EH (cell line): ENCODE results near the gene ITGB5.
"Not testable (repeated sequence)": the region's sequence is repeated elsewhere in the genome, so short reads cannot be mapped to it uniquely, and the experiment has no call there.

Source experiments
- DNase-seq: peaks from one replicate; pipeline ENCODE4 v3.0.0-alpha.2; 2015; ENCODE audit warnings: low read depth

The ITGB5 gene

DNA sequence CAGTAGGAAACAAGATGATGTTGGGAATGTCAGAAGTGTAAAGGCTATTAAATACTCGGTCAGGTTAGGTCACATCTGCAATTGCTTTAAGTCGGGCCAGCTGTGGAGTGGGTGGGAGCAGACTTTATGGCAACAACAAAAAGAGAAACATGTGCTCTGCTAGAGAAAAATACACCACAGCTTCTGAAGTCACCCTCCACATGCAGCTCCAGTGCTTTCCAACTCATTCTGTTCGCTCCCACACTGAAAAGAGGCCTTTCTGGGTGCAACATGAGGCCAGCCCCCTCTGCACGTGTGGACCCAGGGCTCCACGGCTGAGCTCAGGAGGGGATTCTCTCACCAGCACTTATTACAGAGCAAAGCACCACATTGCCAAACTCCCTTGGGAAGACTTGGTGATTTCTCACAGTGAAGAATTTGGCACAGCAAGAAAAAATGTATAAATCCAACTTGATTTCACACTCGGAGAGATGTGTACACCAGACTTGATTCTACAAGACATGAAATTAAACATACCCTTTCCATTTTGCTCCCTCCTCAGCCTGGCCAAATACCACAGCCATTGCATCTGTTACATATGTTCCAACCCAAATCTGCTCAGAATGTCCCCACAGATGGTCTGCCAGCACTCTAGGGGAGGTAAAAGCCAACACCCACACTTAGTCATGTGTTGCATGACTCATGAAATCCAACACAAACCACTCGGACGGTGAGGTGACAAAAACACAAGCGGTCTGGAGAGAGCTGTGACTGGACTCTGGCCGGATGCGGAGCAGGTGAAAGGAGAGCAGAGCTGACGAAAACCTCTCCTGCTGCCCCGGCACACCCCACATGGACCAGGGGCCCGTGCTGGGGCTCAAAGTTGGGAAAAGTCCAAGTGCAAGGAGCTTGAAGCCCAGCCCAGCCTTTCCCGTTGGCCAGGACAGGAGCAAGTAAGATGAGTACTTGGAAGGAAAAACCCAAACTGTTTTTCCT is 74.6 kb downstream of the ITGB5 start:
- peak; percentile 96 for DNase-seq

DNA sequence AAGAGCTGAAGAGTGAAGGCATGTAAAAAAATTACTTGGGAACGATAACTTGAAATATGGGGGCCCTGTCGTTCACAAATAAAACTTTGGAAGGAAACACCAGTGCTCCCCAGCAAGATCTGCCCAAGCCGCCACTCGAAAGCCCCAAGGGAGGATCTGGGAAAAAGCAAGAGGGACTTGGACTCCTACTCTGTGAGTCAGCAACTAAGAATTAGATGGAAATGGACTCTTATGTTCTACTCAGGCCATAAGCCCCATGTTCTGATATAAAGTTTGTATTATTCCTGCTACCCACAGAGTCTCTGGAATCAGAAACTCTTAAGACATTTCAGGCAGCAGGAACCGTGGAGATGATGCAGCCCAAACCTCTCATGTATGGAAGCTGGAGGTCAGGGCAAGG is 75.7 kb downstream of the ITGB5 start:
- DNase-seq = peak; percentile 86

GRCh38 chr3:124810970-124811369 is 76.2 kb downstream of the ITGB5 start:
- DNase-seq = no peak

GRCh38 chr3:124809039-124809438 is 78.1 kb downstream of the ITGB5 start:
- no peak for DNase-seq

- no peak for DNase-seq
Observed at GRCh38 chr3:124805671-124806070, 81.5 kb downstream of the ITGB5 start.

GRCh38 chr3:124804875-124805274 is 82.3 kb downstream of the ITGB5 start:
- DNase-seq = no peak

DNA sequence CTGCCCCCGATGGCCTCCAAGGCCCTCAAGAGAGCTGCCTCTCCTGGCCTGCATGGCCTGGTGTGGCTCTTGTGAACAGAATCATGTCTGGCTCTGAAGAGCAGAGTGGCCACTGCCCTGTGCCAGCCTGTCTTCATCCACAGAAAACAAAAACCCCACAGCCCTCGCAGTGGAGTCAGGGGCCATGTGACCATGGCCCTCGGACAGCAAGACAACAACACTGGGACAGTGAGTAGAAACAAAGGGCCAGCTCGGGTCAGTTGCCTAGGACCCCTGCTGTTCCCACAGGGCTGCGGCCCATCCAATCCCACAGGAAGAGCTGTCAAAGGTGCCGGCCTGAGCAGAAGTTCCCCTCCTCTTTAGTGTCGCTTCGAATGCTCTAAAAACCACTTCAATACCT is 84.5 kb downstream of the ITGB5 start:
- DNase-seq = no peak

DNA sequence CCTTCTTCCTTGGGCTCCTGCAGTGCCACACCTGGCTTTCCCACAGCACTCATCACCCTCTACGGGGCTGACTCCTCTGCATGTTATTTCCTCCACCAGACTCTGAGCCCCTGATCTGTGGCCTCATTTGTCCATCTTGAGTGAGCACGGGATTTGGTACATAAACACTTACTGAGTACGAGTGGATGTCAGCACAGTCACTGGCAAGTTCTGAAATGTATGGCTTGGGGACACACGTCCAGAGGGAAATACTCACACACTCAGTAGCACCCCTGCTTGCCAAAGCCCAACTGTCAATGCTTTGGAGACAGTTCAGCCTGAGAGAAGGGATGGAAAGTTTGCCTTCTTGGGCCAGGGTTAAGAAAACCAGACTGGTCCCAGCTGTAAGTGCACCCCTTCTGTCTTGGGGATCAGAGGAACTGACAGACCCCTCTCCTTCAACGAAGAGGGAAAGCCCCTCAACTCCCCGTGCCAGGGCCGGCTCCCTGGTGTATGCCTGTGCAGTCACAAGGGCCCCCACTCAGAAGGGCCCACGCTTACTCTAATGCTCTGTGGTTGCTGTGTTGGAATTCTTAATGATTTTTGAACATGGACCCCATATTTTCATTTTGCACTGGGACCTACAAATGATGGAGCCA is 85.0 kb downstream of the ITGB5 start:
- DNase-seq = no peak

DNA sequence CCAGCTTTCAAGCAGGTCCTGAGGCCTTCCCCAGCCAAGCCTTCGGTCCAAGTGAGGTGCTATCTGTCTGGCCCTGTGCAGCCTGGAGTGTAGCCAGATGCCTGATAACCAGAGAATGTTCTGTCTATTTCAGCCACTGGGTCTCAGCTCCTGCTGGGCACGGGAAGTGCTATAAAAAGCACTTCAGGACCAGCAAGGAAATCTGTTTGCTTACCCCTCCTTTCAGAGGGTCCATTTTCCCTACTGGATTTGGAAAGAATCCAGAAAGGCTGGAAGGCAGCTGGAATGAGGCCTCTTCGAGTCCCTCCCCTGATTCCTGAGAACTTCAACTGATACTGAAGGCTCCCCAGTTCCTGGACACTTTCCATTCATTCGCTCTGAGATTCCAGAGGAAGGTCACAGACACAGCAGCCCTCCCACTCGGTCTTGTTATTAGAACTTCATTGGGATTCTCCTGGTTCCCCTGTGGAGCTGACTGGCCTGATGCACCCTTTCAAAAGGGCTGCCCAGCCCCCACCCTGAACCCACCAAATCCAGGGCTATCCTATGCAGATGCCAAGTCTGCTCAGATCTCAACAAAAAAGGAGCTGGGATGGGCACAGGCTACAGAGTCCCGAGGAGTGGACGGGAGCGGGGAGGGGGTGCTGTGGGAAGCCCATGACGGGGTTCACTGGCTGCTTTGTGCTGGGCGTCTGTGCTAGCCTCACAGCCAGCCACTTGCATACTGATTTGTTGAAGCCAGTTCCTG is 86.5 kb downstream of the ITGB5 start:
- DNase-seq = peak; percentile 85

DNA sequence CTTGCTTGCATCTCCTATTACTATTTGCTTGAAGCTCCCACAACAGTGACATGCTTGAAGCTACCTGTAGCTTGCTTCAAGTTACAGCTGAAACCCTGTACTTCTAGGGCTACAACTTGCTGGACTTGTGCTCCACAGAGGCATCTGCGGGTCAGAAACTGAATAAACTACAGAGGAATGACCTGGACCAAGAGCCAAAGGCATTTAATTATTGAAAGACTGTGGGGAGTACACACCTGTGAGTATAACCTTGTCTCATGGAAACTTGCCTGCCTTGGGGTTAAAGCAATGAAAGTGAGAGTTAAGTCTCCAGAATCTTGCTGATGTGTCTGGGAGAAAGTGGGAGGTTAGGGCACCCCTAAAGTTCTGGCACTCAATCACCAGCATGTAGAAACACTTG is 87.1 kb downstream of the ITGB5 start:
- no peak for DNase-seq

DNA sequence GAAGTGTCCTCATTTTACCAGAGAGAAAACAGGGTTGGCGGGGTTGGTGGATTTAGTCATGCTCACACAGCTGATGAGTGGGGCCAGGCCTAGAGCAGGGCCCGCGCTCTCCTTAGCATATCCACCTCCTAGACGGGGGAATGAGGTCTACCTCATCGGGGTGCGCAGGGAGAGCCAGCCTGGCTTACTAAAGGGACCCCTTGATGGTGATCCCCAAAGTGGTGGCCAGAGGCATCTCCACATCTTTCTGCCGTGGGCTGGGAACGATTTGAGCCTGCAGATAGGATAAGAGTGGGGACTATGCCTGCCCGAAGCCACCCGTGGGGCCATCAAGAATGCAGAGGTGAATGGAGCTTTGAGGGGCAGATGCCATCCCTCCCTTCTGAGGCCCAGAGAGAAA is 87.5 kb downstream of the ITGB5 start:
- DNase-seq = no peak

DNA sequence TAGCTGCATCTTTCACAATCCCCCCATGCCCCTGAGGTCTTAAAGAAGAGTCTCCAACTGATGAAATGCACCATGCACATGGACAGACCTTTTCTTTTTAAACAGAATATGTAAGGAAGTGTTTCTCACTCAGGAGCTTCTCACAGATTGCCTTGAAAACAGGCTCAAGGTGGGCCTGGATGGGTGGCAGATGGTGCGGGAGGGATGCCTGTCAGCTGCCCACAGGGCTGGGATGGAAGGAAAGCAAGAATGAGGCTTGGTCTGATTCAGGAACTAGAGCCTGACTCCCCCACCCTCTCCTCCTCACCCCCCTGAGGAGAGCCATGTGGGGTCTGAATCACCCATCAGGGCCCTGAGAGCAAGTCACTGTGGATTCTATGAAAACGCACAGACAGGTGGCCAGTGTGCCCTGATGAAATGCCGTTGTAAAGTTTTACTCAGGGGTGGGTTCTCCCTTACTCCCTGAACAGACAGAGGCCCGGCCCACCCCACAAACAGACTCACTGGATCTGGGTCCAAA is 89.7 kb downstream of the ITGB5 start:
- DNase-seq = no peak

GRCh38 chr3:124796477-124796876 is 90.7 kb downstream of the ITGB5 start:
- DNase-seq = no peak

- DNase-seq = peak; percentile 78
Observed at GRCh38 chr3:124793054-124793739, 94.0 kb downstream of the ITGB5 start.

DNA sequence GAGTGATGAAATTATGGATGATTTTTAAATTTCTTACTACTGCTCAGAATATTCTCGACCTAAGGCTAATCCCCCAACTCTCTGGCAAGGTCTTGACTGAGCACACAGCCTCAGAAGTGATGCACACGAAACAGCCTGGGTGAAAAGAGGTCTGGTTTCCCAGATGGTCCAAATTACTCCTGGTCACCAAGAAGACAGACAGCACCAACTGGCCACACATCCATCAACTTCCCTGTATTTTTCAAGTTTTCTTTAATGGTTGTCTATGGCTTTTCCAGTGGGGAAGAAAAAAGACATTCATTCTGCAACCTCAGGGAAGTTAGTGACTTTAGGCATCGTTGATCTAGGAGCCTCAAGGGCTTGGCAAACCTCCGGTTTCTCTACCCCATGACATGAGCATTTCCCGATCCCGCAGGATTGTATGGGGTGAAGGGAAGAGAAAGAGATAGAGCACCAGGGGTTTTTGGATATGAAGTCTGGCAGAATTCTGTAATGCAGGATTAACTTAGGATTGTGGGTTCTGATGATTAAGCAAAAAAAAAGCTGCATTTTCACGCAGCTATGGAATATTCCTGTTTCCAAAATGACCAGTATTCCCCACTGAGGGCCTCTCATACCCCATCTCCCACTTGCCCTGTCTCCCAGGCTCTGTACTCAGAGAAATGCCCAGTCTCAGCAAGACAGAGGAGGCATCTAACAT is 94.7 kb downstream of the ITGB5 start:
- no peak for DNase-seq

DNA sequence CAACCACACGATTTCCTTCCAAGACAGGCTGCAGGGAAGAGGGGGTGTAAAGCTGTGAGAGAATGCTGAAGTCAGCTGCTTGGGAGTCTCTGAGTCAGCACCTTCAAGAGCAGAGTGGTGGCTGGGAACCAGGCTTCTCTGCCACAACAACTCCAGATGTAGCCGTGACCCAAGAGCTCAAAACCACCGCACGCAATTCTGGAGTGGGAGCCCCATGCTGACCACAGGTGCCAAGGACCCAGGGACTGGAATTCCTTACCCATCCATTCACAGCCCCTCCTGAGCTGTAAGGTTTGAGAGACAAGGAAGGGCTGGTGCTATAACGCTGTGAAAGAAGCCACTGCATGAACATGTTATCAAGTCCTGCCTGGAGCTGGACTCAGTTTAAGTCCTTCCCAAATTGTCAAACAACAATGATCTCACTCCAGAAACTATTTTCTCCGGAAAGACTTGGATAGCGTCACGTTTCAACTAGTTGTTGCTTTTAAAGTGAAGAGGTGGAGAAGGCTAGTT is 95.5 kb downstream of the ITGB5 start:
- peak; percentile 98 for DNase-seq

- DNase-seq = peak; percentile 92
Observed at GRCh38 chr3:124791142-124791541, 96.0 kb downstream of the ITGB5 start.

DNA sequence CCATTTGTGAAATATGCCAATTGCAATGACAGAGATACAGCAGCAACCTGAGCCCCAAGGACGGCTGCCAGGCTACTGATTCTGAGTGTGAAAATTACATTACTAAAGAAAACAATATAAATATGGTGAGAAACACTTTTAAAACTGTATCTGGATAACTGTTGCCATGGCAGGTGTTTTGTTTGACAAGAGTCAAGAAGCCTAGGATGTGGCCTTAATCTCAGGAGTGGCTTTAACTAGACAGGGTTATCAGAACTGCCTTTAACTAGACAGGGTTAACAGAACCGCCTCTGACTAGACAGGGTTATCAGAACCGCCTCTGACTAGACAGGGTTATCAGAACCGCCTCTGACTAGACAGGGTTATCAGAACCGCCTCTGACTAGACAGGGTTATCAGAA is 98.1 kb downstream of the ITGB5 start:
- DNase-seq = not testable (repeated sequence)

GRCh38 chr3:124788254-124788745 is 98.9 kb downstream of the ITGB5 start:
- no peak for DNase-seq

DNA sequence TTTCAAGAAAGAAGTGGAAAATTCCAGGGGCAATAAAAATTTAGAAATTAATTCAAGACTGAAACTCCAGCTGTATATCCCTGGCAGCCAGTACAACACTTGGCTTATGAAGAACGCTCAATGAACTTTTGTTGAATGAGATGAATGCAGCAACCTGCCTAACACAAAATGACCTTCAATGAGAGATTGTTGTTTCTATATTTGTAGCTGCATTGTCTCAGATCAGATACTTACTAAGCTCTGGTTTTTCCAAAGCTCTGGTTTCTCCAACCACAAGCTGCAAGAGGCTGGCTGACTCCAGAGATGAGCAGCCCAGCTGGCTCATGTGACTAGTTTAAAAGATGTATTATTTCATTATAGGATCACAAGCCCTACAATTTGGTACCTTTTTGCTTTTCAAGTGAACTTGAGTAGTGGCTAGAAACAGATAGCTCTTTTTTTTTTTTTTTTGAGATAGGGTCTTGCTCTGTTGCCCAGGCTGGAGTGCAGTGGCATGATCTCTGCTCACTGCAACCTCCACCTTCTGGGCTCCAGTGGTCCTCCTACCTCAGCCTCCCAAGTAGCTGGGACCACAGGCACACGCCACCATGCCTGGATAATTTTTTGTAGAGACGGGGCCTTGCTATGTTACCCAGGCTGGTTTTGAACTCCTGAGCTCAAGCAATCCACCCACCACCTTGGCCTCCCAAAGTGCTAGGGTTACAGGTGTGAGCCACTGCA is 99.5 kb downstream of the ITGB5 start:
- peak; percentile 47 for DNase-seq
